PC-3 (cell line): Measurements from ENCODE around the gene PKMYT1. TPM values are rescaled to one million over a fixed set of nuclear protein-coding genes. Genes with fewer than 3 reads are reported as not detected.
A peak's percentile ranks its signal among the peaks of the same experiment; 100 is the strongest.

Experiments used
- ATAC-seq: fragments of 200-7000 bp; cut with Tn5 transposase; 2 replicates; pipeline ENCODE4 v1.9.1; 2020; ENCODE audit warnings: mild to moderate bottlenecking, moderate library complexity
- BruUV-seq: library from RNA; stranded (reverse); fragments of 400-500 nt; replicated peaks from 2 replicates; lab custom pipeline; 2021; lab: Mats Ljungman, UMichigan
- CTCF ChIA-PET: fragments of 300-600 bp; sonication (Branson Sonifier 250); formaldehyde crosslinking; loops from one replicate; lab custom pipeline; 2022; ENCODE audit warnings: antibody characterized with exemption; lab: Charles Lee
- POLR2A ChIA-PET: fragments of 300-600 bp; sonication (Branson Sonifier 250); formaldehyde crosslinking; loops from one replicate; lab custom pipeline; 2022; ENCODE audit warnings: antibody characterized with exemption; ENCODE audit not compliant: unreplicated experiment; lab: Charles Lee
- DNase-seq: peaks from one replicate; pipeline ENCODE4 v3.0.0-alpha.2; 2015
- H2AFZ ChIP-seq: fragments of 300-600 bp; sonication (generic); 2 replicates; pipeline ENCODE4 v1.6.0; 2016; ENCODE audit warnings: antibody characterized with exemption, low read length
- H3F3A ChIP-seq: fragments of 300-600 bp; sonication (generic); one replicate; pipeline ENCODE4 v1.6.0; 2017; ENCODE audit warnings: antibody characterized with exemption, low read length, control low read depth, mild to moderate bottlenecking; ENCODE audit not compliant: unreplicated experiment
- H3K27ac ChIP-seq: fragments of 300-600 bp; sonication (generic); 2 replicates; pipeline ENCODE4 v1.5.1; 2016; ENCODE audit warnings: mild to moderate bottlenecking, low read length
- H3K27me3 ChIP-seq: fragments of 300-600 bp; sonication (generic); 2 replicates; pipeline ENCODE4 v1.6.1; 2016; ENCODE audit warnings: low read length, mixed read lengths
- H3K36me3 ChIP-seq: fragments of 300-600 bp; sonication (generic); 2 replicates; pipeline ENCODE4 v1.6.1; 2016; ENCODE audit warnings: low read depth, mixed run types, low read length, mixed read lengths
- H3K4me1 ChIP-seq: fragments of 300-600 bp; sonication (generic); 2 replicates; pipeline ENCODE4 v1.5.1; 2016; ENCODE audit warnings: low read length; ENCODE audit not compliant: insufficient read depth
- H3K4me2 ChIP-seq: fragments of 300-600 bp; sonication (generic); 2 replicates; pipeline ENCODE4 v1.6.0; 2016; ENCODE audit warnings: low read length
- H3K4me3 ChIP-seq: fragments of 300-600 bp; sonication (generic); 2 replicates; pipeline ENCODE4 v1.5.1; 2016; ENCODE audit warnings: mild to moderate bottlenecking, low read length, mixed read lengths
- H3K79me2 ChIP-seq: fragments of 300-600 bp; sonication (generic); 2 replicates; pipeline ENCODE4 v1.6.1; 2017; ENCODE audit warnings: low read length, mixed read lengths
- H3K9ac ChIP-seq: fragments of 300-600 bp; sonication (generic); 2 replicates; pipeline ENCODE4 v1.6.0; 2016; ENCODE audit warnings: mild to moderate bottlenecking, low read length
- H3K9me2 ChIP-seq: fragments of 300-600 bp; sonication (generic); replicated peaks from 2 replicates; pipeline ENCODE4 v1.6.1; 2016; ENCODE audit warnings: mixed run types, low read length, mixed read lengths
- H3K9me3 ChIP-seq: fragments of 300-600 bp; sonication (generic); 2 replicates; pipeline ENCODE4 v1.6.1; 2016; ENCODE audit warnings: low read length, mixed read lengths
- H4K20me1 ChIP-seq: fragments of 300-600 bp; sonication (generic); 2 replicates; pipeline ENCODE4 v1.6.1; 2016; ENCODE audit warnings: low read length, mixed read lengths
- CTCF ChIP-seq: fragments of 300-600 bp; sonication (generic); conservative IDR thresholded peaks from 2 replicates; pipeline ENCODE4 v1.5.1; 2017; ENCODE audit warnings: antibody characterized with exemption, low read depth, mild to moderate bottlenecking, low read length
- EZH2 ChIP-seq: fragments of 300-600 bp; sonication (generic); IDR thresholded peaks from one replicate; pipeline ENCODE4 v1.6.1; 2017; ENCODE audit warnings: antibody characterized with exemption, mild to moderate bottlenecking, low read length; ENCODE audit not compliant: unreplicated experiment
- EZH2phosphoT487 ChIP-seq: fragments of 300-600 bp; sonication (generic); IDR thresholded peaks from 2 replicates; pipeline ENCODE4 v1.6.1; 2018; ENCODE audit warnings: mild to moderate bottlenecking, antibody characterized with exemption, low read length, borderline replicate concordance
- intact Hi-C: fragments of 100-400 bp; cut with micrococcal nuclease; formaldehyde crosslinking; loops from 2 replicates; pipeline ENCODE4 v1.9.0; 2023
- total RNA-seq: library from RNA; depleted of rRNA; stranded (reverse); fragments of >200 nt; gene quantifications from 2 replicates; pipeline ENCODE4 v1.2.3, GENCODE V29; 2014

PKMYT1 gene
- total RNA-seq, 1 experiment from 2014 or later: 51.9 TPM

- no peak for DNase-seq
- no peak overlapping the region for H2AFZ ChIP-seq
- H4K20me1 ChIP-seq: no peaks in the 10 kb centered on the region
- peak overlapping the region; percentile 19; the same call in 1 of the 2 replicates for H3K4me2 ChIP-seq
- H3K4me3 ChIP-seq: no peak overlapping the region
- H3K27me3 ChIP-seq: no peaks in the 10 kb centered on the region
- H3K4me1 ChIP-seq: peaks cover 21% of the 10 kb centered on the region
- H3F3A ChIP-seq: no peaks in the 10 kb centered on the region
- ChIA-PET POLR2A (interaction anchor here (1.2 kb wide), 1 partner anchor 9 kb away, joined by 11 read pairs; the partner anchor contains the start of gene TNFRSF12A), CTCF (interaction anchor here (0.6 to 1.2 kb wide), 6 partner anchors 23 to 1898 kb away, joined by 3 to 14 read pairs (median 6); no protein-coding TSS in a partner anchor)
- no peaks in the 10 kb centered on the region for H3K9me2 ChIP-seq
- no TSS peak for BruUV-seq
- no peak for TF ChIP-seq CTCF
- no peak for TF ChIP-seq EZH2
- no peak for TF ChIP-seq EZH2phosphoT487
- no peaks in the 10 kb centered on the region for H3K9me3 ChIP-seq
- intact Hi-C loops: loop anchor here (2.0 kb wide), 1 partner anchor 24 kb away; no protein-coding TSS in a partner anchor
- H3K79me2 ChIP-seq: no peaks in the 10 kb centered on the region
- H3K36me3 ChIP-seq: no peaks in the 10 kb centered on the region
- no peak overlapping the region for H3K27ac ChIP-seq
- H3K9ac ChIP-seq: no peak overlapping the region
- ATAC-seq: no peak
These were observed 48.6 kb upstream of the PKMYT1 start for GRCh38 chr16:3028716-3029319.

- DNase-seq (peak; percentile 90), ATAC-seq (peak; percentile 29)
- no peaks in the 10 kb centered on the region for H4K20me1 ChIP-seq
- H3K9me2 ChIP-seq: no peaks in the 10 kb centered on the region
- no peak overlapping the region for H3K9ac ChIP-seq
- TF ChIP-seq EZH2phosphoT487 (no peak), CTCF (peak; percentile 54)
- H3K4me3 ChIP-seq: peak overlapping the region; percentile 37; the same call in 1 of the 2 replicates
- ChIA-PET POLR2A (interaction anchor here (0.5 to 1.2 kb wide), 3 partner anchors 8 to 134 kb away, joined by 3 to 11 read pairs (median 8); partner anchors contain the start of gene TNFRSF12A), CTCF (interaction anchor here (0.6 to 1.2 kb wide), 9 partner anchors 8 to 1899 kb away, joined by 3 to 14 read pairs (median 3); partner anchors contain the start of gene TNFRSF12A)
- no peaks in the 10 kb centered on the region for H3K79me2 ChIP-seq
- H3K9me3 ChIP-seq: no peaks in the 10 kb centered on the region
- no peaks in the 10 kb centered on the region for H3K36me3 ChIP-seq
- H3F3A ChIP-seq: no peaks in the 10 kb centered on the region
- intact Hi-C loops: loop anchor here (2.0 kb wide), 1 partner anchor 23 kb away; no protein-coding TSS in a partner anchor
- H3K4me1 ChIP-seq: peaks cover 27% of the 10 kb centered on the region
- no peak overlapping the region for H2AFZ ChIP-seq
- BruUV-seq: no TSS peak
- no peaks in the 10 kb centered on the region for H3K27me3 ChIP-seq
- no peak overlapping the region for H3K27ac ChIP-seq
- peak overlapping the region; percentile 68 for H3K4me2 ChIP-seq
These were observed 47.9 kb upstream of the PKMYT1 start for GRCh38 chr16:3027983-3028715.
